Measurements from ENCODE around the gene RLBP1. TPM values are rescaled to one million over a fixed set of nuclear protein-coding genes. Genes with fewer than 3 reads are reported as not detected.

Gene RLBP1
- total RNA-seq, 6 experiments from 2014 or later, result not detected

DNA sequence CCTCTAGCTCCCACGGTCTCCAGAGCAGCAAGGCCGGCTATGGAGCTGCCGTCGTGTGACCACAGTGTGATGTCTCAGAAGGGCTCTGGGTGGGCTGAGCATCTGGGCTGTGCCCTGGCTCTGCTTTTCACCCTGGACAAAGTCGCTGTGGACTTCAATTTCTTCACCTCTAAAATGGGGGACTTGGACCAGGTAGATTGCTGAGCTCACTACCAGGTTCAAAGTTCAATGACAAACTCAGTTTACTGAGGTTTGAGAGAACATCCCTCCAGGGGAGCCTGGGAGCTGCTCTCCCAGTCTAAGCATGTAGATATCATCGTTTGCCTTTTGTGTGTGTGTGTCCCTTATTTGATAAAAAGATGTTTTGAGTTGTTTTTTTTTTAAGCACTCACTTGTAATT lies 25.1 kb downstream of the RLBP1 start:
- Histone ChIP-seq H3K27ac (no peak overlapping the region), H3K4me3 (no peak overlapping the region), H3K36me3 (peaks cover 5 to 86% (median 49%) of the 10 kb centered on the region in 4 donors), H3K4me1 (peaks cover 0 to 5% (median 0%) of the 10 kb centered on the region in 4 donors), H3K27me3 (no peaks in the 10 kb centered on the region), H3K9me3 (no peaks in the 10 kb centered on the region)
- peak in 3 of 4 donors; percentile 15 to 30 (median 26) for ATAC-seq
- no peak for DNase-seq
- no peak for TF ChIP-seq POLR2A (IDR thresholded peaks at IDR 0.05)
- TF ChIP-seq, protein P1, sequence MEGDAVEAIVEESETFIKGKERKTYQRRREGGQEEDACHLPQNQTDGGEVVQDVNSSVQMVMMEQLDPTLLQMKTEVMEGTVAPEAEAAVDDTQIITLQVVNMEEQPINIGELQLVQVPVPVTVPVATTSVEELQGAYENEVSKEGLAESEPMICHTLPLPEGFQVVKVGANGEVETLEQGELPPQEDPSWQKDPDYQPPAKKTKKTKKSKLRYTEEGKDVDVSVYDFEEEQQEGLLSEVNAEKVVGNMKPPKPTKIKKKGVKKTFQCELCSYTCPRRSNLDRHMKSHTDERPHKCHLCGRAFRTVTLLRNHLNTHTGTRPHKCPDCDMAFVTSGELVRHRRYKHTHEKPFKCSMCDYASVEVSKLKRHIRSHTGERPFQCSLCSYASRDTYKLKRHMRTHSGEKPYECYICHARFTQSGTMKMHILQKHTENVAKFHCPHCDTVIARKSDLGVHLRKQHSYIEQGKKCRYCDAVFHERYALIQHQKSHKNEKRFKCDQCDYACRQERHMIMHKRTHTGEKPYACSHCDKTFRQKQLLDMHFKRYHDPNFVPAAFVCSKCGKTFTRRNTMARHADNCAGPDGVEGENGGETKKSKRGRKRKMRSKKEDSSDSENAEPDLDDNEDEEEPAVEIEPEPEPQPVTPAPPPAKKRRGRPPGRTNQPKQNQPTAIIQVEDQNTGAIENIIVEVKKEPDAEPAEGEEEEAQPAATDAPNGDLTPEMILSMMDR (IDR thresholded peaks at IDR 0.05), result no peak
- intact Hi-C loops (cut with DNase I), result no loop called here
- WGBS (ENCODE audit: insufficient coverage, low coverage, low lambda C conversion rate, missing lambda C conversion rate), result 55% methylated on average over 1 of the region's 6 CpGs

DNA sequence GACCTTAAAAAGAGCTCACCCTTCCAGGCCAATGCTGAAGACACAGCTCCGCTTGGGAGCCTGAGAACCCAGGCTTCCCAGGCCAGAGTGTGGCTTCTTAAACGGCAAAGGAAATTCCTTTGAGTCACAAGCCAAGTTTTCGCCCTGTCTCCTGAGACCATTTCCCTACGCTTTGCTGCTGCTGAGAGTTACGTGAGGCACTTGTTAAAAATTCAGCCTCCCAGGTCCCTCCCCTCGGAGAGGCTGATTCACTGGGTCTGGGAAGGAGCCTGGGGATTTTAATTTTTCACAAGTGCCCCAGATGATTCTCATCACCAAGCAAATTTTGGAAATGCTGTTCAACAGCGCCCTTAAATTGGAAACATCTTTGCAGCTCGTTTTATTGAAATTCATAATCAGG lies 25.5 kb downstream of the RLBP1 start:
- intact Hi-C loops (cut with DNase I), result no loop called here
- H3K4me1 ChIP-seq, result peaks cover 0 to 5% (median 0%) of the 10 kb centered on the region in 4 donors
- no peaks in the 10 kb centered on the region for H3K27me3 ChIP-seq
- WGBS (ENCODE audit: insufficient coverage, low coverage, low lambda C conversion rate, missing lambda C conversion rate), result 83% methylated on average over 5 of the region's 8 CpGs
- no peaks in the 10 kb centered on the region for H3K9me3 ChIP-seq
- peaks cover 5 to 89% (median 51%) of the 10 kb centered on the region in 4 donors for H3K36me3 ChIP-seq
- no peak overlapping the region for H3K27ac ChIP-seq
- TF ChIP-seq, protein P1 (IDR thresholded peaks at IDR 0.05), result no peak
- TF ChIP-seq POLR2A (IDR thresholded peaks at IDR 0.05), result no peak
- no peak overlapping the region for H3K4me3 ChIP-seq
- DNase-seq (peak in 1 of 3 donors; percentile 25), ATAC-seq (no peak)

DNA sequence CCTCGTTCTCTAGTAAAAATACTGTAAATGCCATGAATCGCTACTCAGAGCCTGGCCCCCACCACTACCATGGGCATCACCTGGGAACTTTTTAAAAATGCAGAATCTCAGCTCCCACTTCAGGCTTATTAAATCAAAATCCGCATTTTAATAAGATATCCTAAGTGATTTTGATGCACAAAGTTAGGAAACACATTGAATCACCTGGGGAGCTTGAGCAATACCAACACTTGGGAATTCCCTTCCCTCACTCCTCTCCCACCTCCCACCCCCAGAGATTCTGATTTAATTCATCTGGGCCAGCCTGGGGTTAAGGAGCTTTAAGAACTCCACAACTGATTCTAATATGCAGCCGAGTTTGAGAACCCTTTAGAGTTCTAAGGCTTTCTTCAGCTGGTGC lies 26.8 kb downstream of the RLBP1 start:
- DNase-seq (no peak), ATAC-seq (no peak)
- Histone ChIP-seq H3K27ac (no peak overlapping the region), H3K4me1 (peaks cover 0 to 5% (median 0%) of the 10 kb centered on the region in 4 donors), H3K36me3 (peaks cover 10 to 91% (median 56%) of the 10 kb centered on the region in 4 donors), H3K9me3 (no peaks in the 10 kb centered on the region), H3K4me3 (no peak overlapping the region), H3K27me3 (no peaks in the 10 kb centered on the region)
- 89% methylated on average over 4 of the region's 4 CpGs for WGBS (ENCODE audit: insufficient coverage, low coverage, low lambda C conversion rate, missing lambda C conversion rate)
- TF ChIP-seq POLR2A (IDR thresholded peaks at IDR 0.05), result no peak
- intact Hi-C loops (cut with DNase I), result no loop called here

DNA sequence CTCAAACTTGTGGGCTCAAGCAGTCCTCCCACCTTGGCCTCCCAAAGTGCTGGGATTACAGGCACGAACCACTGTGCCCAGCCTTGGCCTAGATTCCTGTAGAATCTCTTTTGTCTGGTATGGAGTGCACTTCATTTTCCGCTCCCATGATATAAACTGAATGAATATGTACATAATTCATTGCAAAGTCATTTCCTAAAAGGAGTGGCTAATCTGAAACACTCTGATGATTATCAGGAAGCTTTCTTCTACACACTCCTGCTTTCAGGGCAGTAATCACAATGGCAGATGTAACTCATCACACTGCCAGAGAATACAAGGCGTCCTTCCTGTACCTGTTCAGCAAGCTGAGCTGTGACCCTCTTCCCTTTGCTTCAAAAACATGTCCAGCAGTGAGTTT lies 28.6 kb downstream of the RLBP1 start:
- intact Hi-C loops (cut with DNase I), result no loop called here
- Histone ChIP-seq H3K4me3 (no peak overlapping the region), H3K9me3 (no peaks in the 10 kb centered on the region), H3K4me1 (peaks cover 0 to 14% (median 0%) of the 10 kb centered on the region in 4 donors), H3K27ac (no peak overlapping the region), H3K27me3 (no peaks in the 10 kb centered on the region), H3K36me3 (peaks cover 10 to 93% (median 59%) of the 10 kb centered on the region in 4 donors)
- no peak for ATAC-seq
- WGBS (ENCODE audit: insufficient coverage, low coverage, low lambda C conversion rate, missing lambda C conversion rate), result 86% methylated on average over 3 of the region's 3 CpGs
- no peak for TF ChIP-seq POLR2A (IDR thresholded peaks at IDR 0.05)
- TF ChIP-seq, protein P1 (IDR thresholded peaks at IDR 0.05), result no peak
- DNase-seq, result no peak

DNA sequence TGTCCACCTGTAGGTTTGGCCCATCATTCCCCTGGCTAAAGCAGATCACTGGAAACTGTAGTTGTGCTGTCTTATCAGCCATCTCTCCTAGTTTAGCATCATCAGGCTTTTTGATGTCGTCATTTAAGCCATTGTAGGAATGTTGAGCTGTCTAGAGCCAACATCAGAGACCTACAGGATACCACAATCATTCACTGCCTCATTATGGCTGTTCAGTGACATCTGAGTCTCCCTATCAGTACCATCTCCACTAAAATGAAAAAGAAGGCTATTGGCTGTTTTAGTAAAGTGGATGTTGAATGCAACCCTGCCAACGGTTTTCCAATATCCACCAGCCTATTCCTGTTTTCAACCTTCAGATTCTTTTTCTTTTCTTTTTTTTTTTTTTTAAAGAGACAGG lies 29.2 kb downstream of the RLBP1 start:
- H3K27me3 ChIP-seq, result no peaks in the 10 kb centered on the region
- no peak for TF ChIP-seq POLR2A (IDR thresholded peaks at IDR 0.05)
- TF ChIP-seq, protein P1 (IDR thresholded peaks at IDR 0.05), result no peak
- no peak for ATAC-seq
- H3K4me3 ChIP-seq, result no peak overlapping the region
- no peak overlapping the region for H3K27ac ChIP-seq
- no peaks in the 10 kb centered on the region for H3K9me3 ChIP-seq
- intact Hi-C loops (cut with DNase I), result no loop called here
- H3K4me1 ChIP-seq, result peaks cover 0 to 21% (median 0%) of the 10 kb centered on the region in 4 donors
- 53% methylated on average over 2 of the region's 2 CpGs for WGBS (ENCODE audit: insufficient coverage, low coverage, low lambda C conversion rate, missing lambda C conversion rate)
- no peak for DNase-seq
- H3K36me3 ChIP-seq, result peaks cover 10 to 94% (median 60%) of the 10 kb centered on the region in 4 donors

All from right lobe of liver (tissue), 6 donors.